Astrocyte (in vitro differentiated cells and primary cell): Measurements from ENCODE around the gene SUMF1. TPM values are rescaled to one million over a fixed set of nuclear protein-coding genes. Genes with fewer than 3 reads are reported as not detected.

ENCODE experiments used
- DNase-seq: peaks from one replicate; pipeline ENCODE4 v3.0.0-alpha.2; 2010; ENCODE audit warnings: low read depth
- FAIRE-seq: peaks from 2 replicates; lab custom pipeline; 2011; peaks lifted over from hg19 to GRCh38; lab: Jason Lieb, UNC
- H2AFZ ChIP-seq: 2 replicates; pipeline ENCODE4 v1.6.0; 2012; ENCODE audit warnings: low read depth, low read length, inconsistent platforms
- H3K27ac ChIP-seq: 2 replicates; pipeline ENCODE4 v1.5.1; 2011; ENCODE audit warnings: low read depth, low read length, inconsistent platforms
- H3K27me3 ChIP-seq: 2 replicates; pipeline ENCODE4 v1.6.0; 2011; ENCODE audit warnings: low read length, inconsistent platforms; ENCODE audit not compliant: insufficient read depth
- H3K36me3 ChIP-seq: 2 replicates; pipeline ENCODE4 v1.5.1; 2011; ENCODE audit warnings: low read length, inconsistent platforms; ENCODE audit not compliant: insufficient read depth
- H3K4me1 ChIP-seq: 2 replicates; pipeline ENCODE4 v1.5.1; 2011; ENCODE audit warnings: low read length, inconsistent platforms; ENCODE audit not compliant: insufficient read depth
- H3K4me2 ChIP-seq: 2 replicates; pipeline ENCODE4 v1.6.0; 2012; ENCODE audit warnings: low read length, inconsistent platforms
- H3K4me3 ChIP-seq: 2 replicates; pipeline ENCODE4 v1.5.1; 2011; ENCODE audit warnings: low read depth, mild to moderate bottlenecking, low read length, inconsistent platforms; ENCODE audit not compliant: insufficient read depth
- H3K79me2 ChIP-seq: 2 replicates; pipeline ENCODE4 v1.6.0; 2012; ENCODE audit warnings: mild to moderate bottlenecking, low read length, inconsistent platforms; ENCODE audit not compliant: insufficient read depth
- H3K9ac ChIP-seq: 2 replicates; pipeline ENCODE4 v1.6.0; 2012; ENCODE audit warnings: mild to moderate bottlenecking, low read length, inconsistent platforms
- H3K9me3 ChIP-seq: 2 replicates; pipeline ENCODE4 v1.5.1; 2012; ENCODE audit warnings: low read depth, mild to moderate bottlenecking, low read length, inconsistent platforms; ENCODE audit not compliant: insufficient read depth
- H4K20me1 ChIP-seq: 2 replicates; pipeline ENCODE4 v1.6.0; 2012; ENCODE audit warnings: low read length, inconsistent platforms; ENCODE audit not compliant: insufficient read depth
- H3K27ac Mint-ChIP-seq: one replicate; pipeline ENCODE4 v1.8.0; 2021; ENCODE audit warnings: mild to moderate bottlenecking, mixed read lengths; ENCODE audit not compliant: unreplicated experiment
- H3K27me3 Mint-ChIP-seq: one replicate; pipeline ENCODE4 v1.8.0; 2021; ENCODE audit warnings: low read depth, mixed read lengths; ENCODE audit not compliant: unreplicated experiment
- H3K36me3 Mint-ChIP-seq: one replicate; pipeline ENCODE4 v1.8.0; 2021; ENCODE audit warnings: low read depth, mixed read lengths; ENCODE audit not compliant: unreplicated experiment
- H3K4me1 Mint-ChIP-seq: one replicate; pipeline ENCODE4 v1.8.0; 2021; ENCODE audit warnings: low read depth, mixed read lengths; ENCODE audit not compliant: unreplicated experiment
- H3K4me3 Mint-ChIP-seq: one replicate; pipeline ENCODE4 v1.8.0; 2021; ENCODE audit warnings: mild to moderate bottlenecking, moderate library complexity, mixed read lengths; ENCODE audit not compliant: unreplicated experiment
- H3K9me3 Mint-ChIP-seq: one replicate; pipeline ENCODE4 v1.8.0; 2021; ENCODE audit warnings: mild to moderate bottlenecking, mixed read lengths; ENCODE audit not compliant: unreplicated experiment
- CTCF ChIP-seq: IDR thresholded peaks from 2 replicates; pipeline ENCODE4 v1.5.1; 2011; ENCODE audit warnings: low read depth, mild to moderate bottlenecking, inconsistent platforms, low read length, moderate library complexity; ENCODE audit not compliant: insufficient read depth
- EZH2 ChIP-seq: IDR thresholded peaks from 2 replicates; pipeline ENCODE4 v1.6.1; 2012; ENCODE audit warnings: mild to moderate bottlenecking, low read length, inconsistent platforms; ENCODE audit not compliant: insufficient read depth
- total RNA-seq: library from RNA; stranded (reverse); gene quantifications from 2 replicates; pipeline ENCODE4 v1.2.1, GENCODE V29; 2021

The SUMF1 gene
- total RNA-seq, 1 donor from 2014 or later: 17.4 TPM

DNA sequence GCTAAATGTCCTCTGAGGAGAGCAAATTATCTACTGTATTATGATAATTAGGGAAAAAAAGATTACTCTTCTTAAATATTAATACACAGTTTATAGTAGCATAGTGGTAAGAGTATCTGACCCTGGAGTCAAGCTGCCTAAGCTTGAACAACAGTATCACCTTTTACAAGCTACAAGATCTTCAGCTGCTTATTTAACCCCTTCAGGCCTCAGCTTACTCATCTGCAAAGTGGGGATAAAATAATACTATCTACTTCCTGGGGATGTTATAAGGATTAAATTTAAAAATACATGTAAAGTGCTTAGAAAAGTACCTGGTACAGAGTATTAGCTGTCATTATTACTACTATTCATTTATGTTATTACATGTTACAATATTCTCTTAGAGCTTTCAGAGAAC lies 42.0 kb downstream of the SUMF1 start:
- Histone ChIP-seq H3K36me3 (no peaks in the 10 kb centered on the region), H3K9me3 (no peaks in the 10 kb centered on the region), H4K20me1 (no peaks in the 10 kb centered on the region), H3K4me2 (no peak overlapping the region), H3K4me3 (no peak overlapping the region), H2AFZ (no peak overlapping the region), H3K27ac (no peak overlapping the region), H3K27me3 (no peaks in the 10 kb centered on the region), H3K4me1 (peaks cover 17% of the 10 kb centered on the region), H3K9ac (no peak overlapping the region), H3K79me2 (no peaks in the 10 kb centered on the region)
- DNase-seq: no peak
- TF ChIP-seq EZH2 (no peak), CTCF (no peak)
- no peaks in the 10 kb centered on the region for H3K36me3 Mint-ChIP-seq
- H3K27ac Mint-ChIP-seq: no peak overlapping the region
- no peak for FAIRE-seq
- H3K9me3 Mint-ChIP-seq: no peaks in the 10 kb centered on the region
- no peak overlapping the region for H3K4me3 Mint-ChIP-seq
- peaks cover 18% of the 10 kb centered on the region for H3K4me1 Mint-ChIP-seq
- H3K27me3 Mint-ChIP-seq: no peaks in the 10 kb centered on the region

DNA sequence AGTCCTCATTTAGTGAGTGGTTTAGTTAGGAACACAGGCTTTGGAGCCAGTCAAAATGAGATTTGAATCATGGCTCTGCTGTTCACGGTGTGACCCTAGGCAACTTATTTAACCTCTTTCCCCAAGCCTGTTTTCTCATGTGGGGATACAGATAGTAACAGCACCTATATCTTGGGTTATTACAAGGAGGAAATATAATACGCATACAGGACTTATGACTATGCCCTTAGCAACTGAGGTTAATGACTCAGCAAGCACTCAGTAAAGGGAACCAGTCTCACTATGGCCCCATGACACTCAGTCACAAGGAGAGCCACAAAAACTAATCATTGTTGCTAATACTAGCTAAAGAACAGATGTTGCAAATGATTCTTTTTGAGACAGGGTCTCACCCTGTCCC lies 45.9 kb downstream of the SUMF1 start:
- Mint-ChIP-seq H3K4me1 (peaks cover 11% of the 10 kb centered on the region), H3K27me3 (no peaks in the 10 kb centered on the region), H3K4me3 (no peak overlapping the region), H3K27ac (no peak overlapping the region), H3K9me3 (no peaks in the 10 kb centered on the region), H3K36me3 (no peaks in the 10 kb centered on the region)
- Histone ChIP-seq H3K9me3 (no peaks in the 10 kb centered on the region), H3K27ac (peak overlapping the region; percentile 20), H3K4me3 (no peak overlapping the region), H3K36me3 (no peaks in the 10 kb centered on the region), H3K4me1 (peaks cover 20% of the 10 kb centered on the region), H3K27me3 (no peaks in the 10 kb centered on the region), H2AFZ (no peak overlapping the region), H3K79me2 (no peaks in the 10 kb centered on the region), H3K4me2 (peak overlapping the region; percentile 41), H4K20me1 (no peaks in the 10 kb centered on the region), H3K9ac (no peak overlapping the region)
- no peak for TF ChIP-seq CTCF
- TF ChIP-seq EZH2: no peak
- DNase-seq (peak; percentile 79), FAIRE-seq (no peak)

GRCh38 chr3:4419920-4420319 lies 47.1 kb downstream of the SUMF1 start:
- no peaks in the 10 kb centered on the region for H3K9me3 ChIP-seq
- no peak overlapping the region for H3K9ac ChIP-seq
- no peaks in the 10 kb centered on the region for H3K36me3 ChIP-seq
- no peak overlapping the region for H3K4me2 ChIP-seq
- H3K79me2 ChIP-seq: no peaks in the 10 kb centered on the region
- H3K4me1 ChIP-seq: peaks cover 15% of the 10 kb centered on the region
- no peaks in the 10 kb centered on the region for H3K27me3 ChIP-seq
- H3K27ac ChIP-seq: no peak overlapping the region
- Mint-ChIP-seq H3K4me1 (peaks cover 8% of the 10 kb centered on the region), H3K27me3 (no peaks in the 10 kb centered on the region), H3K36me3 (no peaks in the 10 kb centered on the region), H3K4me3 (no peak overlapping the region), H3K27ac (no peak overlapping the region), H3K9me3 (no peaks in the 10 kb centered on the region)
- no peaks in the 10 kb centered on the region for H4K20me1 ChIP-seq
- FAIRE-seq (no peak), DNase-seq (no peak)
- no peak overlapping the region for H2AFZ ChIP-seq
- no peak overlapping the region for H3K4me3 ChIP-seq
- no peak for TF ChIP-seq EZH2
